ENCODE measurements around the gene OTULIN.

DNA sequence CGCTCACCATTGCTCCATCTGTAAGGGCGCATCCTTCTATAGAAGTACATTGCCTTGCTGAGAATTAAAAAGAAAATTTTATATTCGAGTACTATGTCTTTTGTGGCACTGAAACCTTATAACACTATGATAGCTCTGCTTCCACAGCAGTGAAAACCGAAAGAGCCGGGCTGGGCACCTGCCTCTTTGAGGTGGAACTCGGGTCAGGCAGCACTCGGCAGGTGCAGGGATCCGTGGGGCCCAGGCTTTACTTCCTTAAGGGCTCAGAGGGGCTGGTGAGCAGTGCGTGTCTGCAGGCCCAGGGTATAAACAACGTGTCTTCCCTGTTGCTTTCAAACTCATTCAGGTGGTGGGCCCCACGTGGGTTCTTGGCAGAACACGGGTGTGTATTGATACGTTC is 69.9 kb downstream of the OTULIN start:
- TF ChIP-seq SUZ12 (IDR thresholded peaks at IDR 0.05; ENCODE audit: low read length) (no peak), POLR2AphosphoS5 (IDR thresholded peaks at IDR 0.05; ENCODE audit: low read depth, low read length) (no peak), JUN (IDR thresholded peaks at IDR 0.05; ENCODE audit: low read depth, low read length) (no peak), JUND (IDR thresholded peaks at IDR 0.05; ENCODE audit: low read length) (no peak), POLR2A (IDR thresholded peaks at IDR 0.05; ENCODE audit: control extremely low read depth in 1 of 2, low read depth in 2 of 2, low read length in 2 of 2) (no peak), TAF1 (IDR thresholded peaks at IDR 0.05; ENCODE audit: low read depth, low read length) (no peak), EP300 (IDR thresholded peaks at IDR 0.05; ENCODE audit: borderline replicate concordance in 1 of 2, low read depth in 2 of 2, low read length in 2 of 2) (no peak), EZH2 (IDR thresholded peaks at IDR 0.05; ENCODE audit: low read depth, low read length, severe bottlenecking) (no peak)
- TF ChIP-seq, protein P1, sequence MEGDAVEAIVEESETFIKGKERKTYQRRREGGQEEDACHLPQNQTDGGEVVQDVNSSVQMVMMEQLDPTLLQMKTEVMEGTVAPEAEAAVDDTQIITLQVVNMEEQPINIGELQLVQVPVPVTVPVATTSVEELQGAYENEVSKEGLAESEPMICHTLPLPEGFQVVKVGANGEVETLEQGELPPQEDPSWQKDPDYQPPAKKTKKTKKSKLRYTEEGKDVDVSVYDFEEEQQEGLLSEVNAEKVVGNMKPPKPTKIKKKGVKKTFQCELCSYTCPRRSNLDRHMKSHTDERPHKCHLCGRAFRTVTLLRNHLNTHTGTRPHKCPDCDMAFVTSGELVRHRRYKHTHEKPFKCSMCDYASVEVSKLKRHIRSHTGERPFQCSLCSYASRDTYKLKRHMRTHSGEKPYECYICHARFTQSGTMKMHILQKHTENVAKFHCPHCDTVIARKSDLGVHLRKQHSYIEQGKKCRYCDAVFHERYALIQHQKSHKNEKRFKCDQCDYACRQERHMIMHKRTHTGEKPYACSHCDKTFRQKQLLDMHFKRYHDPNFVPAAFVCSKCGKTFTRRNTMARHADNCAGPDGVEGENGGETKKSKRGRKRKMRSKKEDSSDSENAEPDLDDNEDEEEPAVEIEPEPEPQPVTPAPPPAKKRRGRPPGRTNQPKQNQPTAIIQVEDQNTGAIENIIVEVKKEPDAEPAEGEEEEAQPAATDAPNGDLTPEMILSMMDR (IDR thresholded peaks at IDR 0.05; ENCODE audit: control extremely low read depth in 1 of 3, insufficient read depth in 1 of 3, low read depth in 1 of 3, low read length in 3 of 3): no peak
- TF ChIP-seq, protein P2, sequence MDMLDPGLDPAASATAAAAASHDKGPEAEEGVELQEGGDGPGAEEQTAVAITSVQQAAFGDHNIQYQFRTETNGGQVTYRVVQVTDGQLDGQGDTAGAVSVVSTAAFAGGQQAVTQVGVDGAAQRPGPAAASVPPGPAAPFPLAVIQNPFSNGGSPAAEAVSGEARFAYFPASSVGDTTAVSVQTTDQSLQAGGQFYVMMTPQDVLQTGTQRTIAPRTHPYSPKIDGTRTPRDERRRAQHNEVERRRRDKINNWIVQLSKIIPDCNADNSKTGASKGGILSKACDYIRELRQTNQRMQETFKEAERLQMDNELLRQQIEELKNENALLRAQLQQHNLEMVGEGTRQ (IDR thresholded peaks at IDR 0.05; ENCODE audit: low read length): no peak
